ENCODE measurements around the gene PKD1.
"Not testable (repeated sequence)": the region's sequence is repeated elsewhere in the genome, so short reads cannot be mapped to it uniquely, and the experiment has no call there.

The PKD1 gene

DNA sequence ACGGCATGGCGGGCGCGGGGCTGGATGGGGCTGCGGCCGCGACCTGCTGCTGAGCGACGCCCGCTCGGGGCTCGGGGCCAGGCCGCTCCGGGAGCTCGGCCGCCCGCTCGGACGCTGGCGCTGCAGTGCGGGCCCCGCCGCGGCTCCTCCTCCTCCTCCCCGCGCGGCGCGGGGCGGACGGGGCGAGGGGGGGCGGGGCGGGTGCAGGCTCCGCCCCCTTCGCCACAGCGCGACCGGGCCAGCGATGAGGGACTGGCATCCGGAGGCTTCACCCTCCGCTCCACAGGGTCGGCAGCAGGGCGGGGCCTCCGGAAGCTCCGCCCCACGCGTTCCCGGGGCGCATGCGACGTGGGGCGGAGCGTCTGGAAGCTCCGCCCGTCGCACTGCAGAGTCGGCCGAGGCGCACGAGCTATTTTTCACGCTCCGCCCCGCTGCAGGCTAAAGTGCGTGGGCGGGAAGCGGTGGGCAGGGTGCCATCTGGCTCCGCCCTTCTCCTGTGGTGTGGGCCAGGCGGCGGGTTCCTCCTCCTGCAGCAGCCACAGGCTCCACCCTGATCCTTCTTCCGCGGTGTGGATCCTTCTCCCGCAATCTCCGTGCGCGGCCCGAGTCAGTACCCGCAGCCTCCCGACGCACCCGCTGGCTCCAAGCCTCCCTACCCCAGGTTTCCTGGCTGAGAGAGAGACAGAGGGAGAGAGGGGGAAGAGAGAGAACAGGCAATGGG, at the start of gene PKD1:
Gene PKD1, minus strand, starts transcription at position 129 of the 721 bp plus-strand sequence. CDS start 209 bp downstream, outside the sequence.
- not testable (repeated sequence) for H3K36me3 Mint-ChIP-seq

DNA sequence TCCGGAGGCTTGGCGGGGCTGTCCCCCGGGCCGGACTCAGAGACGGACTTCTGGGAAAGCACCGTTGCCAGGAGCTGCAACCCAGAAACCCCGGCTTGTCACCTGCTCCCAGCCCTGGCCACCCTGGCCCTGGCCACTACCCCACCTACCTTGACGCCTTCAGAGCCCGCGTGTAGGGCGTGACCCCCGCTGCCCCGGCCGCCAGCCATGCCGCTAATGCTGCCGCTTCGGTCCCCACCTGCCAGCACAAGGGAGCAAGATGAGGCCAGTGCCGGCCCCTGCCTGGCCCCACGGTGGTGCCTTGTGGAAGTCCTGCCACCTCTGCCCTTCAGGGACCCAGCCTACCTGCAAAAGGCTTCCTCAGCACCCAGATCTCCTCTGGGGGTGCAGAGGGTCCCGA, 49.3 kb upstream of the PKD1 start:
- Mint-ChIP-seq H3K27ac (no peak overlapping the region), H3K36me3 (no peaks in the 10 kb centered on the region), H3K27me3 (no peaks in the 10 kb centered on the region), H3K4me1 (ENCODE audit: low read depth) (no peaks in the 10 kb centered on the region), H3K4me3 (no peak overlapping the region), H3K9me3 (ENCODE audit: low read depth) (no peaks in the 10 kb centered on the region)

More for the DNA sequence above, at the start of gene PKD1:
- Mint-ChIP-seq H3K4me3 (peak within 1 kb of the TSS; percentile 91), H3K27ac (peak within 1 kb of the TSS; percentile 92)
- not testable (repeated sequence) for H3K9me3 Mint-ChIP-seq (ENCODE audit: low read depth); H3K27me3 Mint-ChIP-seq; H3K4me1 Mint-ChIP-seq (ENCODE audit: low read depth)

DNA sequence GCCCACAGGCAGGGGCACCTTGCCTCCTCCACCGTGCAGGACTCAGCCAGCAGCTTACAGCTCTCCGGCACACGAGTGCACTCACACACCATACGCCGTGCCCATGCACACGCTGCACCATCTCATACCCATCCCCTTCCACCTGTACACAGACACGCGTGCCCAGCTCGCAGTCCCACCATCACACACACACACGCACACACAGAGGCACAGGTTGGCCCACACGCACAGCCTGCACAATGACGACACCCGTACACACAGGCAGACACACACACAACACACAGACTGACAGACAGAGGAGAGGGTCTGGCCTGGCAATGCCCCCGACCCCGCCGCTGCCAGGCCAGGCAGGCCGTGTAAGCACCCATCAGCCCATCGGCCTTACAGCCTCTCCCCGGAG, 48.6 kb upstream of the PKD1 start:
- Mint-ChIP-seq H3K27me3 (no peaks in the 10 kb centered on the region), H3K4me1 (ENCODE audit: low read depth) (no peaks in the 10 kb centered on the region), H3K9me3 (ENCODE audit: low read depth) (no peaks in the 10 kb centered on the region), H3K36me3 (no peaks in the 10 kb centered on the region), H3K27ac (no peak overlapping the region), H3K4me3 (no peak overlapping the region)

DNA sequence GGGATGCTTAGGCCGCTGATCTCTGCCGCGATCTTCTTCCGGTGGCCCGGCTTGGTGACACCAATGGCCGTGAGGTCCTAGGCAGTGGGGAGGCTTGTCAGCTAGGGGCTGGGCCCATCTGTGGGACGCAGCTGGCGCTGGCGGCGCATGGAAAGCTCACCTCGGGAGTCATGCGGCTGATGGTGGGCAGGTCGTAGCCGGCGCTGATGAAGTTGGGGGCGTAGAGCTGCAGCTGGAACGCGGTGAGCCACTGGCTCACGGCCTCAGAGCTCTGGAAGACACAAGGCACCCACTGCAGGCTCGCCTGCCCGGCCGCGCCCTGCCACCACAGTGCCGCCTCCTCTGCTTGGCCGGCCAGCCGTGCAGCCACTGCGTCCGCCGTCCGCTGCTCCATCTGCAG, 48.0 kb upstream of the PKD1 start:
- Mint-ChIP-seq H3K27ac (no peak overlapping the region), H3K9me3 (ENCODE audit: low read depth) (no peaks in the 10 kb centered on the region), H3K27me3 (no peaks in the 10 kb centered on the region), H3K36me3 (no peaks in the 10 kb centered on the region), H3K4me1 (ENCODE audit: low read depth) (no peaks in the 10 kb centered on the region), H3K4me3 (no peak overlapping the region)

DNA sequence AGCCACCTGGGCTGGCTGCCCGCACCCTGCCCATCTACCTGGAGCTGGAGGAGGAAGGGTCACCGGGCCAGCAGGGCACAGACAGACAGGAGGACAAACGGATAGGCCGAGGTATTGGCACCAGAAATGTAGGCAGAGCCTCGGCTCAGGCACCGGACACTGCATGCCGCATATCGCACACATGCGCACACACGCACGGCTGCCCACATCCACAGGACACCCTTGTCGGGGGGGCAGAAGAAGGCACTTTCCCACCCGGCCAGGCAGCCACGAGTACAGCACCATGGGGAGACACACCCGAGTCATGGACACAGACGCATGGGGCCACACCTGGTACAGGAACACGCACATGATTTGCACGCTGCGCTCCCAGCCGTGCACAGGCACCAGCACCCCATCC, 46.3 kb upstream of the PKD1 start:
- Mint-ChIP-seq H3K4me1 (ENCODE audit: low read depth) (no peaks in the 10 kb centered on the region), H3K27ac (no peak overlapping the region), H3K27me3 (no peaks in the 10 kb centered on the region)

DNA sequence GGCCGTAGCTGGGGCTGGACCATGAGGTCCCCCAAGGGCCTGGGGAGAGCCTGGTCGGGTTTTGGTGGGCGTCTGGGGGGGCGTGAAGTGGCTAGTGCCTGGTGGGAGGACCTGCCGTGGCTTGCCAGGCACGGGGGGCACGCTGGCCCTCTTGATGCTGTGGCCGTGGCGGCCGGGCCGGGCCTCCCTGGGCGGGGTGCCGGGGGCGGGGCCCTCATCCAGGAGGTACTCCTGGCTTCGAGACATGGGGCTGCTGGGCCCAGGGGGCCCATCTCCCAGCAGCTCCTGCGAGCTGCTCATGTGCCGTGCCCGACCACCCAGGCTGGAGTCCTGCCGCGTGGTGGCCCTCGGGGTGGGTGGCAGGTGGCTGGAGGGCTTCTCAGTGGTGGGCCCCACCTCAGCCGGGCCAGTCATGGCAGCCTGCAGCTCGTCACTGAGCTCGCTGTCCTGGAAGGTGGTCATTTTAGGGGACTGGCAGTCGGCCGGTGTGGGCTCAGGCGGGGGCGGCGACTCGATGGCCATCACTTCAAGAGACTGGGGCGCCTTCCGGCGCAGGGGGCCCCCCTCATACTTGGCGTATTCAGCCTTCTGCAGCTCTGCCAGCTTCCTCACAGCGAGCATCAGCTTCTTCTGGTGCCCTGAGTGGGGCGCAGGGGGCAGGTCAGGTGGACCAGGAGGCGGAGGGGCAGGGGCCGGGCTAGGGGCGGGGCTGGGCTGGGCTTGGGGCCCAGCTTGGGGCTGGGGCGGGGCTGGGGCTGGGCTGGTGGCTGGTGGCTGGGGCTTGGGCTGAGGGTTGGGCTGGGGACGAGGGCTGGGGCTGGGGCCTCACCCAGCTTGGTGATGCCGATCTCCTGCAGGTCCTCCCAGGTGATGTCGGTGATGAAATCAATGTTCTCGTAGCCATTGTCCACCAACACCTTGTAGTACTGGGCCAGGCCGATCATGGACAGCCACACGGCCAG, 45.5 kb upstream of the PKD1 start:
- Mint-ChIP-seq H3K27me3 (no peaks in the 10 kb centered on the region), H3K4me3 (no peak overlapping the region), H3K36me3 (no peaks in the 10 kb centered on the region), H3K9me3 (ENCODE audit: low read depth) (no peaks in the 10 kb centered on the region), H3K4me1 (ENCODE audit: low read depth) (no peaks in the 10 kb centered on the region), H3K27ac (no peak overlapping the region)

More for the DNA sequence above, 46.3 kb upstream of the PKD1 start:
- Mint-ChIP-seq H3K4me3 (no peak overlapping the region), H3K9me3 (ENCODE audit: low read depth) (no peaks in the 10 kb centered on the region), H3K36me3 (no peaks in the 10 kb centered on the region)

DNA sequence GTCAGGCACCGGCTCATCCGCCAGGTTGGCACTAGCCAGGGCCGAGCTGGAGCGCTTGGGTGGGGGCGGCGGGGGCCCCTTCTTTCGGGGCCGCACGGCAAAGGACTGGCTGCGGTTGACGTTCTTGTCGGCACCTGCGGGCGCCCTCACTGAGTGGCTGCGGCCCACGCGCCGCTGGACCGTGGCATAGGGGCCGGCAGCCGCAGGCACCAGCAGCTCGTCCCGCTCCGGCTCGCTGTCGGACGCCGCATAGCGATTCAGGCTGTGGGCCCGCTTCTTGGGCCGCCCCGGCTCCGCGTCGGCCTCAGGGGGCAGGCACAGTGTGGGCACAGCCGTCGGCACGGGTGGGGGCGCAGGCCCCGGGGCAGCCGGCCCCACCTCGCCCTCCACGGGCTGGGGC, 44.8 kb upstream of the PKD1 start:
- H3K27me3 Mint-ChIP-seq, result no peaks in the 10 kb centered on the region
- H3K9me3 Mint-ChIP-seq (ENCODE audit: low read depth), result no peaks in the 10 kb centered on the region
- H3K4me3 Mint-ChIP-seq, result no peak overlapping the region
- H3K4me1 Mint-ChIP-seq (ENCODE audit: low read depth), result no peaks in the 10 kb centered on the region
- no peaks in the 10 kb centered on the region for H3K36me3 Mint-ChIP-seq
- H3K27ac Mint-ChIP-seq, result no peak overlapping the region

DNA sequence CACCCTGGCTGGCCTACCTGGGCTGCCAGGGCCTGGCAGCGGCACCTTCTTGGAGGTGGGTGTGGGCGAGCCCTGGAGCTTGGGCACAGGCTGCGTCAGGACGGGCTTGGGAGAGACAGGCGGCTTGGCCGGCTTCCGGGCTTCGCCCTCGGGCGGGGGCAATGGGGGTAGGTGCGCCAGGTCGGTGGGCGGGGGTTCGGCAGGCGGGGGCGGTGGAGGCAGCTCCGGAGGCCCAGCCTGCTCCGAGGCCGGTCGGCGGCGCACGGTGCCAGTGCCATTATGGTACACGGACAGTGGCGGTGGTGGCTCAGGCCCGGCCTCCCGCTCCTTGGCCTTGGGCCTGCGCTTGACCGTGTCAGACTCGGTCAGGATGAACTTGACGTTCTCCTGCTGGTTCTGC, 43.9 kb upstream of the PKD1 start:
- Mint-ChIP-seq H3K4me3 (no peak overlapping the region), H3K27ac (no peak overlapping the region), H3K36me3 (no peaks in the 10 kb centered on the region), H3K9me3 (ENCODE audit: low read depth) (no peaks in the 10 kb centered on the region), H3K27me3 (no peaks in the 10 kb centered on the region), H3K4me1 (ENCODE audit: low read depth) (no peaks in the 10 kb centered on the region)

DNA sequence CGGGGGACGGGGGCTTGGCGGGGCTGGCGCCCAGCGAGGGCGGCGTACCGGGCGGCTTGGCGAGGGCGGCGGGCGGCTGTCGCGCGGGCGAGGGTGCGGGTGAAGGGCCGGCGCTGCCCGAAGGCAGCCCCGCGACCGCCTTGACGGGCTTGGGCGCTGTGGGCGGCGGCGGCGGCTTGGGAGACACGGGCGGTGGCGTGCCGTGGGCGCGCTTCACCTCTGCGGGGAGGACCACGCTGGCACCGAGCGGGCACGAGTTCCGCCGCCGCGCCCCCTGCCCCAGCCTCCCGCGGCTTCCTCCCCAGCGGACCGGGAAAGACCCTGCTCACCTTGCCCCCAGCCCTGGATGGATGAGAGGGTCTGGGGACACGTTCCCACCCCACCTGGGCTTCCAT, 43.4 kb upstream of the PKD1 start:
- no peaks in the 10 kb centered on the region for H3K9me3 Mint-ChIP-seq (ENCODE audit: low read depth)
- no peaks in the 10 kb centered on the region for H3K36me3 Mint-ChIP-seq
- no peak overlapping the region for H3K4me3 Mint-ChIP-seq
- no peaks in the 10 kb centered on the region for H3K27me3 Mint-ChIP-seq
- no peaks in the 10 kb centered on the region for H3K4me1 Mint-ChIP-seq (ENCODE audit: low read depth)
- no peak overlapping the region for H3K27ac Mint-ChIP-seq

DNA sequence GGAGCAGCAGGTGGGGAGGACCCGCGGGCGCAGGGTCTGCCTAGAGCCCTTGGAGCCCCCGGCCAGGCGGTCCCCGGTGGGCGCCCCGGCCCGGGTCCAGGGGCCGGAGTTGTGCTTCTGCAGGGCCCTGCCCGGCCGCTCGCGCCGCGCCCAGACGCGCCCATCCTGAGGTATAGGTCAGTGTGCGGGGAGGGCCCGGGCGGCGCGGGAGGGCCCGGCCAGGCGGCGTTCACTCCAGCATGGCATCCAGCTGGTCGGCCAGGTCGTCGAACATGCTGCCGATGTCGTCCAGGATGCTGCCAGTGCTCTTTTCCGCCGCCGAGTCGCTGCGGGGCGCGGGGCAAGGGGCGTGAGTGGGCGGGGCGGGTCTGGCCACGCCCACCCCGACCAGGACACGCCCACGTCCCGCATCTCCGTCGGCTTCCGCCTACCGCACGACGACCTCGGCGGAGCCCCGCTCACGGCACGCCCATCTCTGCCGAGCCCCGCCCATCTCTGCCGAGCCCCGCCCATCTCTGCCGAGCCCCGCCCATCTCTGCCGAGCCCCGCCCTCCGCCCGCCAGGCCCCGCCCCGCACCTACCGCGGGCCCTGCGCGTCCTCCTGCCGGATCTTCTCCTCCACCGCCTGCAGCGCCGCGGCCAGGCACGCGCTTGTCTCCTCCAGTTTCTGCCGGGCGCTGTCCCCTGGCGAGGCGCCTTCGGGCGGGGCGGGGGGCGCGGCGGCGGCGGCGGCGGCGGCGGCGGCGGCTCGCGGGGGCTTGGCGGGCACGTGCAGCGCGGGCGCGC, 42.8 kb upstream of the PKD1 start:
- Mint-ChIP-seq H3K27ac (no peak overlapping the region), H3K9me3 (ENCODE audit: low read depth) (no peaks in the 10 kb centered on the region), H3K27me3 (no peaks in the 10 kb centered on the region), H3K4me3 (no peak overlapping the region), H3K4me1 (ENCODE audit: low read depth) (no peaks in the 10 kb centered on the region), H3K36me3 (no peaks in the 10 kb centered on the region)

DNA sequence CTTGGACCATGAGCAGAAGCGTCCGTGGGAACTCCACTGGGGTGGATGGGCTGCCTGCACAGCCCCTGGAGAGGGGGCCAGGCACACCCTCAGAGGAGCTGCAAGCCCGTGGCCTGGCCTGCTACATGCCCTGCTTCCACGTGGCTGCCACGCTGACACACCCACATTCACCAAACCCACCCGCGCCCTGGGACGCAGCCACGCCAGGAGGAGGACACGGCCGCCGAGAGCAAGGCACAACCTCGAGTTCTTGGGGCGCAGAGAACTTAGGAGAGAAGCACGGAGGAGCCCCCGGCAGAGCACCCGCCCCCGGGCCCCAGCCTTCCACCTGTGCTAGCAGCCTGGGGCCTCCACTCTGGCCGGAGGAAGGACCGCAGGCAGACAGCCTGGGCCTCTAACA, 41.9 kb upstream of the PKD1 start:
- Mint-ChIP-seq H3K9me3 (ENCODE audit: low read depth) (no peaks in the 10 kb centered on the region), H3K36me3 (no peaks in the 10 kb centered on the region), H3K27me3 (no peaks in the 10 kb centered on the region), H3K27ac (no peak overlapping the region), H3K4me1 (ENCODE audit: low read depth) (no peaks in the 10 kb centered on the region), H3K4me3 (no peak overlapping the region)

DNA sequence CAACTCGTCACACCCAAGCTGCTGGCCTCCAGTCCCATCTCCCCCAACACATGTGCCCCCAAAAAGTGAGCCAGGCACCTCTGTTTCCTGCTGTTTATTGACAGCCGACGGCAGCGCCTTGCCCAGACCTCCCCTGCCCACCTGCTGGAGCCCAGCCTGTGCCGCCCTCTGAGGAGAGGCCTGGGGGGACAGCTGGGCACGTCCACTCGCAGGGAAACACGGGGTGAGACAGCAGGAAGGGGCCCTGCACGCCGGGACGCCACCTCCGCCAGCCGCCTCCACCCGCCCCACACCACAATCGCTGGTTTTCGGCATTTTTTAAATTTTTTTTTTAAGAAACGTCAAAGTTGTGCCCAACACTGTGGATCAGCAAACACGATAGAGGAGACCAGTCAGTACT, 41.4 kb upstream of the PKD1 start:
- Mint-ChIP-seq H3K9me3 (ENCODE audit: low read depth) (no peaks in the 10 kb centered on the region), H3K4me1 (ENCODE audit: low read depth) (no peaks in the 10 kb centered on the region), H3K27me3 (no peaks in the 10 kb centered on the region), H3K36me3 (no peaks in the 10 kb centered on the region), H3K27ac (no peak overlapping the region), H3K4me3 (no peak overlapping the region)

DNA sequence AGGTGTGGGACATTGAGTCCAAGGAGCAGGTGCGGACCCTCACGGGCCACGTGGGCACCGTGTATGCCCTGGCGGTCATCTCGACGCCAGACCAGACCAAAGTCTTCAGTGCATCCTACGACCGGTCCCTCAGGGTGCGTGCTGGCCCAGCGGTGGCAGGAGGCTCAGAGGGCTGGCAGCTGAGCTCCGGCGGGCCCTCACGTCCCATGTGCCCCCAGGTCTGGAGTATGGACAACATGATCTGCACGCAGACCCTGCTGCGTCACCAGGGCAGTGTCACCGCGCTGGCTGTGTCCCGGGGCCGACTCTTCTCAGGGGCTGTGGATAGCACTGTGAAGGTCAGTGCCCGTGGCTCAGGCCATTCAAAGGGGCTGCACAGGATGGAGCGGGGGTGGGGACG, 40.3 kb upstream of the PKD1 start:
- Mint-ChIP-seq H3K4me1 (ENCODE audit: low read depth) (no peaks in the 10 kb centered on the region), H3K27me3 (no peaks in the 10 kb centered on the region), H3K9me3 (ENCODE audit: low read depth) (no peaks in the 10 kb centered on the region), H3K36me3 (no peaks in the 10 kb centered on the region), H3K27ac (no peak overlapping the region), H3K4me3 (no peak overlapping the region)

DNA sequence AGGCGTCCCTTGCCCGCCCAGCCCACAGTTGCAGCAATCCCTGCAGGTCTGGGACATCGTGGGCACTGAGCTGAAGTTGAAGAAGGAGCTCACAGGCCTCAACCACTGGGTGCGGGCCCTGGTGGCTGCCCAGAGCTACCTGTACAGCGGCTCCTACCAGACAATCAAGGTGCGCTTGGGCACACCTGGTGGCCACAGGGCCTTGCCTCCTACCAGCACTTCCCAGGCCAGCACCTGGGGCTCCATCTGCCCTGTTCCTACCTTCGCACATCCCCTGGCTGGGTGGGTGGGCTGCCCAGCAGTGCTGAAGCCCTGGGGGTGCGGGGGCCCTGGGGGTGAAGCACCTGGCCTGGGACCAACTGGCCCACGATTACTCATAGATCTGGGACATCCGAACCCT, 39.8 kb upstream of the PKD1 start:
- Mint-ChIP-seq H3K36me3 (no peaks in the 10 kb centered on the region), H3K4me1 (ENCODE audit: low read depth) (no peaks in the 10 kb centered on the region), H3K27me3 (no peaks in the 10 kb centered on the region), H3K9me3 (ENCODE audit: low read depth) (no peaks in the 10 kb centered on the region), H3K4me3 (no peak overlapping the region), H3K27ac (no peak overlapping the region)
